ENCODE results near the gene MRM1. TPM values are rescaled to one million over a fixed set of nuclear protein-coding genes. Genes with fewer than 3 reads are reported as not detected.

MRM1 gene
- total RNA-seq, 2 donors from 2014 or later, result 11.3 to 18.2 TPM

- H3K9me3 Mint-ChIP-seq, result no peaks in the 10 kb centered on the region
Measured at GRCh38 chr17:36631022-36631421, 29.6 kb downstream of the MRM1 start.

GRCh38 chr17:36632916-36633771, 31.8 kb downstream of the MRM1 start:
- Mint-ChIP-seq H3K27me3 (peaks cover 38% of the 10 kb centered on the region), H3K4me3 (no peak overlapping the region), H3K9me3 (no peaks in the 10 kb centered on the region), H3K27ac (no peak overlapping the region), H3K36me3 (ENCODE audit: low read depth) (no peaks in the 10 kb centered on the region), H3K4me1 (no peaks in the 10 kb centered on the region)
- no peak for ATAC-seq (replicated peaks)

More at GRCh38 chr17:36631022-36631421, 29.6 kb downstream of the MRM1 start:
- Mint-ChIP-seq H3K27me3 (peaks cover 33% of the 10 kb centered on the region), H3K36me3 (ENCODE audit: low read depth) (no peaks in the 10 kb centered on the region), H3K4me1 (no peaks in the 10 kb centered on the region), H3K27ac (no peak overlapping the region), H3K4me3 (no peak overlapping the region)
- ATAC-seq (replicated peaks), result no peak

- Mint-ChIP-seq H3K27ac (no peak overlapping the region), H3K4me1 (peaks cover 10% of the 10 kb centered on the region), H3K4me3 (no peak overlapping the region), H3K36me3 (ENCODE audit: low read depth) (no peaks in the 10 kb centered on the region), H3K9me3 (no peaks in the 10 kb centered on the region), H3K27me3 (peaks cover 49% of the 10 kb centered on the region)
- ATAC-seq (replicated peaks), result no peak
Measured at GRCh38 chr17:36640346-36640745, 39.0 kb downstream of the MRM1 start.

- no peaks in the 10 kb centered on the region for H3K9me3 Mint-ChIP-seq
- no peaks in the 10 kb centered on the region for H3K36me3 Mint-ChIP-seq (ENCODE audit: low read depth)
- ATAC-seq (replicated peaks), result no peak
- H3K27me3 Mint-ChIP-seq, result peaks cover 50% of the 10 kb centered on the region
- no peak overlapping the region for H3K27ac Mint-ChIP-seq
- peaks cover 10% of the 10 kb centered on the region for H3K4me1 Mint-ChIP-seq
- H3K4me3 Mint-ChIP-seq, result no peak overlapping the region
Measured at GRCh38 chr17:36640836-36641235, 39.5 kb downstream of the MRM1 start.

GRCh38 chr17:36641331-36641876, 40.0 kb downstream of the MRM1 start:
- no peaks in the 10 kb centered on the region for H3K36me3 Mint-ChIP-seq (ENCODE audit: low read depth)
- ATAC-seq (replicated peaks), result no peak

GRCh38 chr17:36641877-36642845, 40.8 kb downstream of the MRM1 start:
- ATAC-seq (replicated peaks), result peak; percentile 56
- Mint-ChIP-seq H3K4me3 (peak overlapping the region; percentile 71), H3K27me3 (peaks cover 56% of the 10 kb centered on the region), H3K9me3 (no peaks in the 10 kb centered on the region), H3K27ac (no peak overlapping the region), H3K36me3 (ENCODE audit: low read depth) (no peaks in the 10 kb centered on the region), H3K4me1 (peaks cover 10% of the 10 kb centered on the region)

More at GRCh38 chr17:36641331-36641876, 40.0 kb downstream of the MRM1 start:
- Mint-ChIP-seq H3K4me1 (peaks cover 10% of the 10 kb centered on the region), H3K4me3 (peak overlapping the region; percentile 71), H3K27ac (no peak overlapping the region), H3K27me3 (peaks cover 53% of the 10 kb centered on the region), H3K9me3 (no peaks in the 10 kb centered on the region)

GRCh38 chr17:36643086-36643685, 41.8 kb downstream of the MRM1 start:
- Mint-ChIP-seq H3K4me3 (peak overlapping the region; percentile 71), H3K36me3 (ENCODE audit: low read depth) (no peaks in the 10 kb centered on the region), H3K9me3 (no peaks in the 10 kb centered on the region), H3K27ac (no peak overlapping the region), H3K27me3 (peaks cover 56% of the 10 kb centered on the region), H3K4me1 (peaks cover 10% of the 10 kb centered on the region)
- ATAC-seq (replicated peaks), result peak; percentile 37

GRCh38 chr17:36645422-36645821, 44.0 kb downstream of the MRM1 start:
- no peak for ATAC-seq (replicated peaks)
- Mint-ChIP-seq H3K4me1 (peaks cover 10% of the 10 kb centered on the region), H3K27ac (no peak overlapping the region), H3K27me3 (peaks cover 49% of the 10 kb centered on the region), H3K9me3 (no peaks in the 10 kb centered on the region), H3K36me3 (ENCODE audit: low read depth) (no peaks in the 10 kb centered on the region), H3K4me3 (no peak overlapping the region)

GRCh38 chr17:36647636-36648035, 46.3 kb downstream of the MRM1 start:
- H3K4me1 Mint-ChIP-seq, result peaks cover 3% of the 10 kb centered on the region
- peaks cover 43% of the 10 kb centered on the region for H3K27me3 Mint-ChIP-seq
- H3K4me3 Mint-ChIP-seq, result no peak overlapping the region
- H3K36me3 Mint-ChIP-seq (ENCODE audit: low read depth), result no peaks in the 10 kb centered on the region
- H3K27ac Mint-ChIP-seq, result no peak overlapping the region
- no peaks in the 10 kb centered on the region for H3K9me3 Mint-ChIP-seq
- ATAC-seq (replicated peaks), result no peak

- no peak overlapping the region for H3K4me3 Mint-ChIP-seq
- H3K9me3 Mint-ChIP-seq, result no peaks in the 10 kb centered on the region
- H3K4me1 Mint-ChIP-seq, result no peaks in the 10 kb centered on the region
- ATAC-seq (replicated peaks), result no peak
- H3K27ac Mint-ChIP-seq, result no peak overlapping the region
- H3K27me3 Mint-ChIP-seq, result peaks cover 30% of the 10 kb centered on the region
- H3K36me3 Mint-ChIP-seq (ENCODE audit: low read depth), result no peaks in the 10 kb centered on the region
Measured at GRCh38 chr17:36650096-36650775, 48.9 kb downstream of the MRM1 start.

GRCh38 chr17:36653374-36653773, 52.0 kb downstream of the MRM1 start:
- no peak for ATAC-seq (replicated peaks)
- H3K4me3 Mint-ChIP-seq, result no peak overlapping the region
- H3K27ac Mint-ChIP-seq, result no peak overlapping the region
- no peaks in the 10 kb centered on the region for H3K36me3 Mint-ChIP-seq (ENCODE audit: low read depth)
- H3K9me3 Mint-ChIP-seq, result no peaks in the 10 kb centered on the region
- peaks cover 36% of the 10 kb centered on the region for H3K27me3 Mint-ChIP-seq
- H3K4me1 Mint-ChIP-seq, result no peaks in the 10 kb centered on the region

GRCh38 chr17:36653856-36654255, 52.5 kb downstream of the MRM1 start:
- ATAC-seq (replicated peaks), result no peak
- Mint-ChIP-seq H3K4me3 (no peak overlapping the region), H3K9me3 (no peaks in the 10 kb centered on the region), H3K36me3 (ENCODE audit: low read depth) (no peaks in the 10 kb centered on the region), H3K27me3 (peaks cover 36% of the 10 kb centered on the region), H3K27ac (no peak overlapping the region), H3K4me1 (no peaks in the 10 kb centered on the region)

- Mint-ChIP-seq H3K27ac (no peak overlapping the region), H3K36me3 (ENCODE audit: low read depth) (no peaks in the 10 kb centered on the region), H3K4me1 (no peaks in the 10 kb centered on the region), H3K9me3 (no peaks in the 10 kb centered on the region), H3K4me3 (no peak overlapping the region), H3K27me3 (peaks cover 31% of the 10 kb centered on the region)
- no peak for ATAC-seq (replicated peaks)
Measured at GRCh38 chr17:36655726-36656125, 54.3 kb downstream of the MRM1 start.

- H3K27me3 Mint-ChIP-seq, result peaks cover 22% of the 10 kb centered on the region
- no peak overlapping the region for H3K27ac Mint-ChIP-seq
- no peaks in the 10 kb centered on the region for H3K36me3 Mint-ChIP-seq (ENCODE audit: low read depth)
- peak overlapping the region; percentile 42 for H3K4me3 Mint-ChIP-seq
- H3K4me1 Mint-ChIP-seq, result no peaks in the 10 kb centered on the region
- ATAC-seq (replicated peaks), result no peak
- no peaks in the 10 kb centered on the region for H3K9me3 Mint-ChIP-seq
Measured at GRCh38 chr17:36657390-36657762, 56.0 kb downstream of the MRM1 start.

Measured in activated T-helper 17 cell treated with anti-CD3 and anti-CD28 coated beads, Interleukin-2, amount 50 U/mL, for 72 hours (primary cell).